Left hindlimb (tissue), 1 donor: ENCODE measurements around the gene PTGER2.

Source experiments
- DNase-seq: peaks from one replicate; pipeline ENCODE4 v3.0.0-alpha.2; 2018

The PTGER2 gene

GRCh38 chr14:52313903-52314594 lies at the start of gene PTGER2:
Gene PTGER2, plus strand, starts transcription at chr14:52314312. Its CDS starts 237 bp downstream, at chr14:52314549.
- peak; percentile 87 for DNase-seq

- DNase-seq, result no peak
Observed at GRCh38 chr14:52265253-52265652, 48.9 kb upstream of the PTGER2 start.

- no peak for DNase-seq
Observed at GRCh38 chr14:52266179-52266578, 47.9 kb upstream of the PTGER2 start.

GRCh38 chr14:52266782-52267181 lies 47.3 kb upstream of the PTGER2 start:
- DNase-seq, result no peak

GRCh38 chr14:52267501-52268278 lies 46.4 kb upstream of the PTGER2 start, which contains the start of gene PTGDR:
Gene PTGDR, plus strand, starts transcription at chr14:52267698. Its CDS starts 117 bp downstream, at chr14:52267815.
- peak; percentile 42 for DNase-seq

GRCh38 chr14:52268279-52269061 lies 45.6 kb upstream of the PTGER2 start:
- no peak for DNase-seq

GRCh38 chr14:52269100-52269499 lies 45.0 kb upstream of the PTGER2 start:
- no peak for DNase-seq

GRCh38 chr14:52269982-52270381 lies 44.1 kb upstream of the PTGER2 start:
- no peak for DNase-seq

- DNase-seq, result no peak
Observed at GRCh38 chr14:52271538-52271937, 42.6 kb upstream of the PTGER2 start.

- no peak for DNase-seq
Observed at GRCh38 chr14:52272375-52272774, 41.7 kb upstream of the PTGER2 start.

GRCh38 chr14:52275372-52275771 lies 38.7 kb upstream of the PTGER2 start:
- no peak for DNase-seq

- DNase-seq, result no peak
Observed at GRCh38 chr14:52277552-52277951, 36.6 kb upstream of the PTGER2 start.

GRCh38 chr14:52279408-52279807 lies 34.7 kb upstream of the PTGER2 start:
- no peak for DNase-seq

- no peak for DNase-seq
Observed at GRCh38 chr14:52283099-52283498, 31.0 kb upstream of the PTGER2 start.

GRCh38 chr14:52286661-52287649 lies 27.2 kb upstream of the PTGER2 start:
- DNase-seq, result no peak

GRCh38 chr14:52296378-52296777 lies 17.7 kb upstream of the PTGER2 start:
- no peak for DNase-seq

GRCh38 chr14:52298795-52299194 lies 15.3 kb upstream of the PTGER2 start:
- DNase-seq, result no peak

GRCh38 chr14:52299692-52300278 lies 14.3 kb upstream of the PTGER2 start:
- no peak for DNase-seq

GRCh38 chr14:52303236-52303635 lies 10.9 kb upstream of the PTGER2 start:
- no peak for DNase-seq

- DNase-seq, result no peak
Observed at GRCh38 chr14:52304248-52304904, 9.7 kb upstream of the PTGER2 start.

GRCh38 chr14:52305014-52305413 lies 9.1 kb upstream of the PTGER2 start:
- DNase-seq, result no peak
